Measurements from ENCODE around the gene TMEM221. TPM values are rescaled to one million over a fixed set of nuclear protein-coding genes. Genes with fewer than 3 reads are reported as not detected.

Gene TMEM221
- total and polyA plus RNA-seq, 9 of the 15 experiments (the other 6 are each of a cell fraction or from before 2014, with no cell fraction given) = 0.06 to 0.35 TPM; not detected in 7

DNA sequence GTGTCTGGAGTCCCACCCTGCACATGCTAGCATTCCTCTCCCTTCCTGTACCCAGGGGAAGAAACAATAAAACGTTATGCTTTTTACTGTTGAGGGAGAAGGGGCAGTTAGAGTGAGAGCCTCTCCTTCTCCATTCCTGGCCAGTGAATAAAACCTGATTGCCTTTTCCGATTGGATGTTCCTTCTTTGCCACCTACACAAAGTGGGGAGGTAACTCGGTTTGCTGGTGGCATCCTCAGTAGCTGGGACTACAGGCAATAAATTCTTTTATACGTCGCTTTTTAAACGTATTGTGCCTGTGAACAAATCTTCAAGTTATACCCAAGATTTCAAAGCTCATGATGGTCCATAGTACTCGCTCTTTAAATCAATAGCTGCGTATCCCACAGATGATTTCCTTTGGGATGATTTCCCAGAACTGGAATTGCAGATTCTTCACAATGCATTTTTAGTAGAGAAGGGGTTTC lies 29.3 kb downstream of the TMEM221 start (continued):
- TF ChIP-seq, protein P1, sequence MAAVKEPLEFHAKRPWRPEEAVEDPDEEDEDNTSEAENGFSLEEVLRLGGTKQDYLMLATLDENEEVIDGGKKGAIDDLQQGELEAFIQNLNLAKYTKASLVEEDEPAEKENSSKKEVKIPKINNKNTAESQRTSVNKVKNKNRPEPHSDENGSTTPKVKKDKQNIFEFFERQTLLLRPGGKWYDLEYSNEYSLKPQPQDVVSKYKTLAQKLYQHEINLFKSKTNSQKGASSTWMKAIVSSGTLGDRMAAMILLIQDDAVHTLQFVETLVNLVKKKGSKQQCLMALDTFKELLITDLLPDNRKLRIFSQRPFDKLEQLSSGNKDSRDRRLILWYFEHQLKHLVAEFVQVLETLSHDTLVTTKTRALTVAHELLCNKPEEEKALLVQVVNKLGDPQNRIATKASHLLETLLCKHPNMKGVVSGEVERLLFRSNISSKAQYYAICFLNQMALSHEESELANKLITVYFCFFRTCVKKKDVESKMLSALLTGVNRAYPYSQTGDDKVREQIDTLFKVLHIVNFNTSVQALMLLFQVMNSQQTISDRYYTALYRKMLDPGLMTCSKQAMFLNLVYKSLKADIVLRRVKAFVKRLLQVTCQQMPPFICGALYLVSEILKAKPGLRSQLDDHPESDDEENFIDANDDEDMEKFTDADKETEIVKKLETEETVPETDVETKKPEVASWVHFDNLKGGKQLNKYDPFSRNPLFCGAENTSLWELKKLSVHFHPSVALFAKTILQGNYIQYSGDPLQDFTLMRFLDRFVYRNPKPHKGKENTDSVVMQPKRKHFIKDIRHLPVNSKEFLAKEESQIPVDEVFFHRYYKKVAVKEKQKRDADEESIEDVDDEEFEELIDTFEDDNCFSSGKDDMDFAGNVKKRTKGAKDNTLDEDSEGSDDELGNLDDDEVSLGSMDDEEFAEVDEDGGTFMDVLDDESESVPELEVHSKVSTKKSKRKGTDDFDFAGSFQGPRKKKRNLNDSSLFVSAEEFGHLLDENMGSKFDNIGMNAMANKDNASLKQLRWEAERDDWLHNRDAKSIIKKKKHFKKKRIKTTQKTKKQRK (IDR thresholded peaks at IDR 0.05; ENCODE audit: borderline replicate concordance, low read depth, low read length) = no peak
- TF ChIP-seq ATF3 (IDR thresholded peaks at IDR 0.05) (no peak), ATF3 (CRISPR knock-in tag; conservative IDR thresholded peaks at IDR 0.05) (no peak), GABPA (tag; conservative IDR thresholded peaks at IDR 0.05; ENCODE audit: low read depth) (0 out of 2 replicates have a peak, but pooled peaks have one; percentile 66), ZNF121 (CRISPR knock-in tag; conservative IDR thresholded peaks at IDR 0.05) (no peak), CEBPB (tag; IDR thresholded peaks at IDR 0.05) (peak; percentile 40), TEAD1 (CRISPR knock-in tag; IDR thresholded peaks at IDR 0.05) (no peak)
- TF ChIP-seq, protein P2, sequence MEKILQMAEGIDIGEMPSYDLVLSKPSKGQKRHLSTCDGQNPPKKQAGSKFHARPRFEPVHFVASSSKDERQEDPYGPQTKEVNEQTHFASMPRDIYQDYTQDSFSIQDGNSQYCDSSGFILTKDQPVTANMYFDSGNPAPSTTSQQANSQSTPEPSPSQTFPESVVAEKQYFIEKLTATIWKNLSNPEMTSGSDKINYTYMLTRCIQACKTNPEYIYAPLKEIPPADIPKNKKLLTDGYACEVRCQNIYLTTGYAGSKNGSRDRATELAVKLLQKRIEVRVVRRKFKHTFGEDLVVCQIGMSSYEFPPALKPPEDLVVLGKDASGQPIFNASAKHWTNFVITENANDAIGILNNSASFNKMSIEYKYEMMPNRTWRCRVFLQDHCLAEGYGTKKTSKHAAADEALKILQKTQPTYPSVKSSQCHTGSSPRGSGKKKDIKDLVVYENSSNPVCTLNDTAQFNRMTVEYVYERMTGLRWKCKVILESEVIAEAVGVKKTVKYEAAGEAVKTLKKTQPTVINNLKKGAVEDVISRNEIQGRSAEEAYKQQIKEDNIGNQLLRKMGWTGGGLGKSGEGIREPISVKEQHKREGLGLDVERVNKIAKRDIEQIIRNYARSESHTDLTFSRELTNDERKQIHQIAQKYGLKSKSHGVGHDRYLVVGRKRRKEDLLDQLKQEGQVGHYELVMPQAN (IDR thresholded peaks at IDR 0.05; ENCODE audit: borderline replicate concordance) = 0 out of 2 replicates have a peak, but pooled peaks have one; percentile 26
- TF ChIP-seq, protein P3, sequence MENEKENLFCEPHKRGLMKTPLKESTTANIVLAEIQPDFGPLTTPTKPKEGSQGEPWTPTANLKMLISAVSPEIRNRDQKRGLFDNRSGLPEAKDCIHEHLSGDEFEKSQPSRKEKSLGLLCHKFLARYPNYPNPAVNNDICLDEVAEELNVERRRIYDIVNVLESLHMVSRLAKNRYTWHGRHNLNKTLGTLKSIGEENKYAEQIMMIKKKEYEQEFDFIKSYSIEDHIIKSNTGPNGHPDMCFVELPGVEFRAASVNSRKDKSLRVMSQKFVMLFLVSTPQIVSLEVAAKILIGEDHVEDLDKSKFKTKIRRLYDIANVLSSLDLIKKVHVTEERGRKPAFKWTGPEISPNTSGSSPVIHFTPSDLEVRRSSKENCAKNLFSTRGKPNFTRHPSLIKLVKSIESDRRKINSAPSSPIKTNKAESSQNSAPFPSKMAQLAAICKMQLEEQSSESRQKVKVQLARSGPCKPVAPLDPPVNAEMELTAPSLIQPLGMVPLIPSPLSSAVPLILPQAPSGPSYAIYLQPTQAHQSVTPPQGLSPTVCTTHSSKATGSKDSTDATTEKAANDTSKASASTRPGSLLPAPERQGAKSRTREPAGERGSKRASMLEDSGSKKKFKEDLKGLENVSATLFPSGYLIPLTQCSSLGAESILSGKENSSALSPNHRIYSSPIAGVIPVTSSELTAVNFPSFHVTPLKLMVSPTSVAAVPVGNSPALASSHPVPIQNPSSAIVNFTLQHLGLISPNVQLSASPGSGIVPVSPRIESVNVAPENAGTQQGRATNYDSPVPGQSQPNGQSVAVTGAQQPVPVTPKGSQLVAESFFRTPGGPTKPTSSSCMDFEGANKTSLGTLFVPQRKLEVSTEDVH (IDR thresholded peaks at IDR 0.05; ENCODE audit: low read depth, partially characterized antibody) = no peak

Measured in K562 (cell line).